ENCODE results near the gene VAMP1. TPM values are rescaled to one million over a fixed set of nuclear protein-coding genes. Genes with fewer than 3 reads are reported as not detected.
"Not testable (repeated sequence)": the region's sequence is repeated elsewhere in the genome, so short reads cannot be mapped to it uniquely, and the experiment has no call there.

The VAMP1 gene
- total and polyA plus RNA-seq, 2 of the 13 experiments (the other 11 are each of a cell fraction or from before 2014, with no cell fraction given) = 2.5 to 7.4 TPM

GRCh38 chr12:6490673-6491072, 20.2 kb upstream of the VAMP1 start:
- FAIRE-seq; ATAC-seq; H2AFZ ChIP-seq (ENCODE audit: low read length); H3K9me3 ChIP-seq (ENCODE audit: low read length); BruUV-seq (replicated peaks); intact Hi-C loops (cut with micrococcal nuclease; ENCODE audit: unreplicated experiment); H3K4me2 ChIP-seq (ENCODE audit: low read depth, low read length); CTCF ChIA-PET (ENCODE audit: low intra/inter-chr PET ratio, low total read pairs); H3K27ac ChIP-seq (ENCODE audit: extremely low read length, insufficient read depth, low read length); H3K9ac ChIP-seq (ENCODE audit: insufficient read depth, low read depth, low read length); H3K4me3 ChIP-seq (replicated peaks in 1 of 3; ENCODE audit: insufficient read depth in 1 of 3, low read depth in 2 of 3, low read length in 3 of 3); in situ Hi-C loops (cut with HindIII; ENCODE audit: extremely low pct_ligation_motif_present, low pct_unique_long_range_greater_than_20kb); H3K27me3 ChIP-seq (ENCODE audit: control insufficient read depth in 1 of 2, insufficient read depth in 2 of 2, low read length in 2 of 2); H4K20me1 ChIP-seq (ENCODE audit: insufficient read depth, low read length); DNase-seq (ENCODE audit: low spot score): not testable (repeated sequence)
- peaks cover 29% of the 10 kb centered on the region for H3K79me2 ChIP-seq (ENCODE audit: insufficient read depth, low read length)
- TF ChIP-seq ZNF121 (CRISPR knock-in tag; IDR thresholded peaks at IDR 0.05) = peak; percentile 53; the same call in 1 of the 2 replicates
- WGBS (ENCODE audit: low lambda C conversion rate) = 96% methylated on average over 1 of the region's 1 CpG
- peaks cover 0 to 14% of the 10 kb centered on the region in 2 experiments; a peak in 2 of 5 replicates for H3K36me3 ChIP-seq (replicated peaks in 1 of 2; ENCODE audit: control insufficient read depth in 1 of 2, insufficient read depth in 2 of 2, low read length in 2 of 2)
- peaks cover 21% of the 10 kb centered on the region for H3K4me1 ChIP-seq (ENCODE audit: insufficient read depth, low read length)
- POLR2A ChIA-PET = interaction anchor here (1.4 to 1.8 kb wide), 2 partner anchors 43 to 107 kb away, joined by 4 read pairs; partner anchors contain the start of genes GAPDH and LTBR

- no peaks in the 10 kb centered on the region for H3K9me3 ChIP-seq (ENCODE audit: low read length)
These were observed 19.0 kb upstream of the VAMP1 start for GRCh38 chr12:6489449-6489848.

More at GRCh38 chr12:6489449-6489848, 19.0 kb upstream of the VAMP1 start:
- H3K4me2 ChIP-seq (ENCODE audit: low read depth, low read length) = no peak overlapping the region
- ChIA-PET CTCF (ENCODE audit: low intra/inter-chr PET ratio, low total read pairs) (no interaction called here), POLR2A (interaction anchor here (0.6 kb wide), 1 partner anchor 97 kb away, joined by 3 read pairs; no protein-coding TSS in a partner anchor)
- BruUV-seq (replicated peaks) = no TSS peak
- H3K9ac ChIP-seq (ENCODE audit: insufficient read depth, low read depth, low read length) = no peak overlapping the region
- intact Hi-C loops (cut with micrococcal nuclease; ENCODE audit: unreplicated experiment) = no loop called here
- H2AFZ ChIP-seq (ENCODE audit: low read length) = no peak overlapping the region
- peaks cover 6% of the 10 kb centered on the region for H4K20me1 ChIP-seq (ENCODE audit: insufficient read depth, low read length)
- FAIRE-seq (no peak), ATAC-seq (no peak), DNase-seq (ENCODE audit: low spot score) (no peak)
- WGBS (ENCODE audit: low lambda C conversion rate) = 68% methylated on average over 4 of the region's 4 CpGs
- H3K27me3 ChIP-seq (ENCODE audit: control insufficient read depth in 1 of 2, insufficient read depth in 2 of 2, low read length in 2 of 2) = no peaks in the 10 kb centered on the region; a peak in 1 of 5 replicates
- no peak for TF ChIP-seq SIN3B (IDR thresholded peaks at IDR 0.05; ENCODE audit: low read length)
- TF ChIP-seq SRSF4 (IDR thresholded peaks at IDR 0.05; ENCODE audit: low read depth, low read length, poor library complexity, severe bottlenecking) = no peak
- no peak for TF ChIP-seq ZNF672 (CRISPR knock-in tag; IDR thresholded peaks at IDR 0.05)
- no peak for TF ChIP-seq ZBTB21 (CRISPR knock-in tag; IDR thresholded peaks at IDR 0.05)
- no peak for TF ChIP-seq NCOA1 (CRISPR knock-in tag; IDR thresholded peaks at IDR 0.05)
- TF ChIP-seq ZBTB4 (CRISPR knock-in tag; IDR thresholded peaks at IDR 0.05; ENCODE audit: borderline replicate concordance) = no peak
- no peak for TF ChIP-seq ZNF329 (CRISPR knock-in tag; IDR thresholded peaks at IDR 0.05; ENCODE audit: low read depth)
- no peak for TF ChIP-seq ZNF337 (CRISPR knock-in tag; IDR thresholded peaks at IDR 0.05; ENCODE audit: borderline replicate concordance, low read depth)
- TF ChIP-seq KLF13 (CRISPR knock-in tag; IDR thresholded peaks at IDR 0.05) = no peak
- no peak for TF ChIP-seq CBX2 (IDR thresholded peaks at IDR 0.05; ENCODE audit: low read depth, low read length)
- no peak for TF ChIP-seq CBX2 (CRISPR knock-in tag; IDR thresholded peaks at IDR 0.05; ENCODE audit: low read depth)
- no peak for TF ChIP-seq UBTF (CRISPR knock-in tag; IDR thresholded peaks at IDR 0.05)
- no peak for TF ChIP-seq ZNF607 (CRISPR knock-in tag; IDR thresholded peaks at IDR 0.05; ENCODE audit: borderline replicate concordance)
- H3K36me3 ChIP-seq (replicated peaks in 1 of 2; ENCODE audit: control insufficient read depth in 1 of 2, insufficient read depth in 2 of 2, low read length in 2 of 2) = 0 out of 5 replicates have a peak, but pooled peaks cover 0 to 7% of the 10 kb centered on the region in 2 experiments
- in situ Hi-C loops (cut with HindIII; ENCODE audit: extremely low pct_ligation_motif_present, low pct_unique_long_range_greater_than_20kb) = no loop called here
- H3K4me1 ChIP-seq (ENCODE audit: insufficient read depth, low read length) = peaks cover 9% of the 10 kb centered on the region
- H3K4me3 ChIP-seq (replicated peaks in 1 of 3; ENCODE audit: insufficient read depth in 1 of 3, low read depth in 2 of 3, low read length in 3 of 3) = no peak overlapping the region
- H3K27ac ChIP-seq (ENCODE audit: extremely low read length, insufficient read depth, low read length) = no peak overlapping the region
- H3K79me2 ChIP-seq (ENCODE audit: insufficient read depth, low read length) = peaks cover 16% of the 10 kb centered on the region
